NCI-H460 (cell line): ENCODE data around the gene SYNE1. TPM values are rescaled to one million over a fixed set of nuclear protein-coding genes. Genes with fewer than 3 reads are reported as not detected.
A peak's percentile ranks its signal among the peaks of the same experiment; 100 is the strongest.

Experiments
- DNase-seq: peaks from one replicate; pipeline ENCODE4 v3.0.0-alpha.2; 2016; ENCODE audit warnings: low read depth; ENCODE audit errors: extremely low read depth
- total RNA-seq: library from RNA; depleted of rRNA; stranded (reverse); fragments of >200 nt; shearing (Covaris generic); gene quantifications from 2 replicates; pipeline ENCODE4 v1.2.3, GENCODE V29; 2014

The SYNE1 gene
- total RNA-seq, 1 experiment from 2014 or later: 34.3 TPM

- DNase-seq: no peak
Observed at GRCh38 chr6:152295346-152295745, 341.8 kb downstream of the SYNE1 start.

GRCh38 chr6:152293404-152293803 is 343.8 kb downstream of the SYNE1 start:
- no peak for DNase-seq

GRCh38 chr6:152292555-152292954 is 344.6 kb downstream of the SYNE1 start:
- no peak for DNase-seq

- DNase-seq: no peak
Observed at GRCh38 chr6:152290693-152291092, 346.5 kb downstream of the SYNE1 start.

- DNase-seq: no peak
Observed at GRCh38 chr6:152277826-152278329, 359.3 kb downstream of the SYNE1 start.

GRCh38 chr6:152273638-152274037 is 363.5 kb downstream of the SYNE1 start:
- DNase-seq: no peak

- DNase-seq: no peak
Observed at GRCh38 chr6:152273002-152273401, 364.2 kb downstream of the SYNE1 start.

GRCh38 chr6:152272486-152272885 is 364.7 kb downstream of the SYNE1 start:
- no peak for DNase-seq

GRCh38 chr6:152271776-152272464 is 365.2 kb downstream of the SYNE1 start:
- no peak for DNase-seq

GRCh38 chr6:152270301-152270925 is 366.7 kb downstream of the SYNE1 start:
- no peak for DNase-seq

GRCh38 chr6:152268846-152269442 is 368.2 kb downstream of the SYNE1 start:
- DNase-seq: no peak

GRCh38 chr6:152267967-152268845 is 369.0 kb downstream of the SYNE1 start:
- DNase-seq: peak; percentile 21

GRCh38 chr6:152265651-152266050 is 371.5 kb downstream of the SYNE1 start:
- DNase-seq: no peak

- no peak for DNase-seq
Observed at GRCh38 chr6:152263582-152263981, 373.6 kb downstream of the SYNE1 start.

GRCh38 chr6:152261179-152261578 is 376.0 kb downstream of the SYNE1 start:
- no peak for DNase-seq

- DNase-seq: no peak
Observed at GRCh38 chr6:152259234-152259633, 377.9 kb downstream of the SYNE1 start.

GRCh38 chr6:152257581-152257980 is 379.6 kb downstream of the SYNE1 start:
- DNase-seq: no peak

GRCh38 chr6:152250127-152250526 is 387.0 kb downstream of the SYNE1 start:
- no peak for DNase-seq

- DNase-seq: no peak
Observed at GRCh38 chr6:152248980-152249379, 388.2 kb downstream of the SYNE1 start.

GRCh38 chr6:152246554-152247337 is 390.4 kb downstream of the SYNE1 start:
- no peak for DNase-seq
